Fibroblast of mammary gland (primary cell): ENCODE data around the gene ABCG1.

Experiments used
- DNase-seq: peaks from one replicate; pipeline ENCODE4 v3.0.0-alpha.2; 2010; ENCODE audit warnings: low read depth
- H3K4me3 ChIP-seq: 2 replicates; pipeline ENCODE4 v1.5.1; 2011; ENCODE audit warnings: low read depth, mild to moderate bottlenecking, low read length, moderate library complexity; ENCODE audit not compliant: control insufficient read depth
- TF ChIP-seq, protein P1 (sequence below): conservative IDR thresholded peaks from 2 replicates; pipeline ENCODE4 v1.5.1; 2011; ENCODE audit warnings: low read depth, low read length, inconsistent platforms; ENCODE audit not compliant: control insufficient read depth, insufficient read depth

Gene ABCG1

DNA sequence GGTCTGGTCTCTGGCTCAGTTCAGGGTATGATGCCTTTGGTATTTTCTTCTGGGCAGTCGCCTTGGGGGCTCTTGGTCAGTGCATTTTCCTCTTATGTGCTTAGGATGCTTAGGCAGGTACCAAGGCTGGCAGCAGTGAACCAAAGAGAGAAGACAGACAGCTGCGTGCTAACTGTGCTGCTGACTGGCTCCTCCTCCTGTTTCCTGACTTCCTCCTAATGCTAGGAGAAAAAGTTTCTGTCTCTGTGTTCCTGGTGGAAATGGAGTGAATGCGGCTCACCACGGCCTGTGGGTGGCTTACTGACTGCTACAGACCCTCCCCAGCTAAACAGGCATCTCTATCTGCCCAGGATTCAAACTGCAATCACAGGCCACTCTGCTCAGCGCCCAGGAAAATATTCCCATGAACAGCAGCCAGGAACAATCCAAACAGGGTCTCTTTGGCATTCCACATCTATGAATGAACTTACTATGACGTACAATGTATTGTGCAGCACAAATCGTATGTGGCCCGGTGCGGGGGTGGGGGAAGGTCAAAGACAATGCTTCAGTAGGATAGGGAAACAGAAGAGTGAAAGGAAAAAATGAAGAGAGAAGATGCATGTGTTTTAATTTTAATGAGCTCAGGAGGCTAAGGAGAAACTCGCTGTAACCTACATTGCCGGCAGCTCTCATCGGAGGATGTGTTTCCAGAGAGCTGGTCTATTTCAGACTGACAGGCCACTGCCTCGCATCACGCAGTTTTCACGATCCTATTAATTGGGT, 2.8 kb downstream of the ABCG1 start:
- no peak overlapping the region for H3K4me3 ChIP-seq
- TF ChIP-seq, protein P1, sequence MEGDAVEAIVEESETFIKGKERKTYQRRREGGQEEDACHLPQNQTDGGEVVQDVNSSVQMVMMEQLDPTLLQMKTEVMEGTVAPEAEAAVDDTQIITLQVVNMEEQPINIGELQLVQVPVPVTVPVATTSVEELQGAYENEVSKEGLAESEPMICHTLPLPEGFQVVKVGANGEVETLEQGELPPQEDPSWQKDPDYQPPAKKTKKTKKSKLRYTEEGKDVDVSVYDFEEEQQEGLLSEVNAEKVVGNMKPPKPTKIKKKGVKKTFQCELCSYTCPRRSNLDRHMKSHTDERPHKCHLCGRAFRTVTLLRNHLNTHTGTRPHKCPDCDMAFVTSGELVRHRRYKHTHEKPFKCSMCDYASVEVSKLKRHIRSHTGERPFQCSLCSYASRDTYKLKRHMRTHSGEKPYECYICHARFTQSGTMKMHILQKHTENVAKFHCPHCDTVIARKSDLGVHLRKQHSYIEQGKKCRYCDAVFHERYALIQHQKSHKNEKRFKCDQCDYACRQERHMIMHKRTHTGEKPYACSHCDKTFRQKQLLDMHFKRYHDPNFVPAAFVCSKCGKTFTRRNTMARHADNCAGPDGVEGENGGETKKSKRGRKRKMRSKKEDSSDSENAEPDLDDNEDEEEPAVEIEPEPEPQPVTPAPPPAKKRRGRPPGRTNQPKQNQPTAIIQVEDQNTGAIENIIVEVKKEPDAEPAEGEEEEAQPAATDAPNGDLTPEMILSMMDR, result no peak
- DNase-seq, result peak; percentile 3

DNA sequence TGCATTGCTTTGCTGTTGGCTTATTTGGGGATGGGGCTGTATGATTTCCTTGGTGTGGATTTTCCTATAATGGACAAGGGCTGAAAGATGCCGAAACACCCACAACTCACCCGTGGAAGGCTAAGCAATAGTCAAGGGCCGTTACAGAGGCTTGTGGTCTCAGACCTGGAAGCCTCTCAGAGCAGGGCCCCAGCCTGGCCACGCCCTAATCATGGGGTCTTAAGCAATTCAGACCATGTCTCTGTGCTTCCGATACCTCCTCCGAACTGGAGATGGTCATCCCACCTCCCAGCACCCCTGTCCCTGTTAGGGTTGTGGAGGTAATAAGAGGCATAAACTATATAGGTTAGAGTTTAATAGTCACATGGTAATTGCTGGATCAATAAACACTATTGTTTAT, 3.4 kb downstream of the ABCG1 start:
- DNase-seq, result no peak
- H3K4me3 ChIP-seq, result no peak overlapping the region
- TF ChIP-seq, protein P1, result no peak

DNA sequence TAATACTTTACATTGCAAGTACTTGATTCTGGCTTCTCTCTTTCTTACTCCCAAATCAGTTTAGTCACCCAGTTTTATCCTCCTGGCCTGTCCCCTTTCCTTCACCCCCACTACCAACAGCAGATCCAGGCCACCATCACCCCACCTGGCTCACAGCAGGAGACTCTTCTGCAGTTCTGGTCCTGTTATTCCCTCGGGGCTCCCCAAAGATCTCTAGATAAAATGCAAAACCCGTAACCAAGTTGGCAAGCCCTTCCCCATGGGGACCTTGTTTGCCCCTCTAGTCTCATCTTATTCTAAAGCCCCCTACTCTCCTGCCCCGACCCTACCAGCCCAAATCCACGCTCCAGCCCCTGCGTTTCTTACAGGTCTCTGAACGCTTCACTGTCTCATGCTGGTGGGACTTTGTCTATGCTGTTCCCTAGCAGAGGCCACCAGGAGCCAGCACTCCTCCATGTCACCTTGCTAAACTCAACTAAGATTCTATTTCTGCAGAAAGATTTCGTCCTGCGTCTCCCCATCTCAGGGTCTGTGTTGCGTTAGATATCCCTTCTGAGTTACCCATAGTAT, 4.0 kb downstream of the ABCG1 start:
- DNase-seq, result no peak
- TF ChIP-seq, protein P1, result no peak
- H3K4me3 ChIP-seq, result no peak overlapping the region

DNA sequence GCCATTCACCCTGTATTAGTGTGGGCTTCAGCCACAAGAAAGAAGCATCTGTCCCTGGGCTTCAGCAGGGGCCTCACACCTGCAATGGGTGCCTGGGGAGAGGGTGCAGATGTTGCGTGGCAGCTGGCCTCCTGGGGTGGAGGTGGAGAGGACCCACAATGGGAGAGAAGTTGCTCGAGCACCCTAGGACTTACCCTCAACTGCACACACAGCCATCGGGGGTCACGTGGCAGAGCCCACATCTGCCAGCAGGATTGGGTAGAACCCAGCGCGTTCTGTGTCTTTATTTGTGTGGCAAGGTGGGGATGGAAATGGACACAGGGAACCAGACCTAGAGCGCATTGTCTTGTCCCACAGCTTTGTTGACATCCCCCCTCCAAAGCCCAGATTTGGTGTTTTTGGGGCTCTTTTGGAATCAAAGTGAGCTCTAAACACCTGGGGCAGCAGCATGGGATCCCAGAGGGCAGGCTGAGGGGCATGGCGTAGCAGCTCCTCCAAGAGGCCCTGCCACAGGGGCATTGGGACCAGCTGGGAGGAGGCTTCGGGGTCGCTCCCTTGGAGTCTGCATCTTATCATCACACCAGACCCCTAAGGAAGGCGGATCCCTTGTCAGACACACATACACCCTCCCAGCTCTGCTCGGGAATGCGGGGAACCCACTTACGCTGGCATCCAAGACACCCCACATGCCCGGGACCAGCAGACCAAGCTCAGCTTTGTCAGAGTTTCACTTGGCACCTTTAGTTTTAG, 5.1 kb downstream of the ABCG1 start:
- TF ChIP-seq, protein P1, result no peak
- no peak for DNase-seq
- no peak overlapping the region for H3K4me3 ChIP-seq

DNA sequence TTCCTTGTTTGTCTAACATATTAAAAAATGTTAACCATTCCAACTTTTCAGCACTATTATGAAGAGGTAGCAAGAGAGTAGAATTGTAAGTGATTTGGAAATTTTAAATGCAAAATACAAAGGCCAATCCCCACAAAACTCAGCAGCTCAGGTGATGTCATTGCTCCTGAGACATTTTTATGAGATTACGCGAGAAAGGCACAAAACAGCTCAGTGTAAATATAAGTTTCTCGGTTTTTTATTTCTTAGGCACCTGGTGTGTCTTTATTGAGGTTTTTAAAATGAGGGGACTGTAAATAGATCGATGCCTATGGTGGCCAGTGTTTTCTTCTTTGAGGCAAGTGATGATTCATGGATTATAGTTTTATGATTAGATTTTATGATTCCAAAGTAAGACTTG, 6.1 kb downstream of the ABCG1 start:
- TF ChIP-seq, protein P1, result no peak
- no peak for DNase-seq
- no peak overlapping the region for H3K4me3 ChIP-seq

DNA sequence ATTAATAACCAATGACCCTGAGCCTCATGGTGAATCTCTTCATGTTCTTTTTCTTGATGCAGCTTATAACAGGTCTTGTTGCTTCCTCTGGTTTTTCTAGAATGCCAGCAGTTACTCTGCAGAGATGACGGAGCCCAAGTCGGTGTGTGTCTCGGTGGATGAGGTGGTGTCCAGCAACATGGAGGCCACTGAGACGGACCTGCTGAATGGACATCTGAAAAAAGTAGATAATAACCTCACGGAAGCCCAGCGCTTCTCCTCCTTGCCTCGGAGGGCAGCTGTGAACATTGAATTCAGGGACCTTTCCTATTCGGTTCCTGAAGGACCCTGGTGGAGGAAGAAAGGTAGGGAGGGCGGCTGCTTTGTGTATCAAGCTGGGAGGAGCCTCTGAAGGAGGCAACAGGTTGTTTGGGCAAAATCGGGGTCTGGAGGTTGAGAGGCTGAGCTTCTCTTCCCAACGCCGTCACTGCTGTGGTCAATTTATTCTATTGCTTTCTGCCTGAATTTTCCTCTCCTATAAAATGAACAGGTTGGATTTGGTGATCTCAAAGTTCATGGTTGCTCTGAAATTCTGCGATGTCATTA, 6.7 kb downstream of the ABCG1 start:
- no peak for DNase-seq
- H3K4me3 ChIP-seq, result no peak overlapping the region
- TF ChIP-seq, protein P1, result no peak
